ENCODE results near the gene MTFMT. TPM values are rescaled to one million over a fixed set of nuclear protein-coding genes. Genes with fewer than 3 reads are reported as not detected.

Gene MTFMT
- total and polyA plus RNA-seq, 4 donors = 5.0 to 15.0 (median 11.3) TPM

DNA sequence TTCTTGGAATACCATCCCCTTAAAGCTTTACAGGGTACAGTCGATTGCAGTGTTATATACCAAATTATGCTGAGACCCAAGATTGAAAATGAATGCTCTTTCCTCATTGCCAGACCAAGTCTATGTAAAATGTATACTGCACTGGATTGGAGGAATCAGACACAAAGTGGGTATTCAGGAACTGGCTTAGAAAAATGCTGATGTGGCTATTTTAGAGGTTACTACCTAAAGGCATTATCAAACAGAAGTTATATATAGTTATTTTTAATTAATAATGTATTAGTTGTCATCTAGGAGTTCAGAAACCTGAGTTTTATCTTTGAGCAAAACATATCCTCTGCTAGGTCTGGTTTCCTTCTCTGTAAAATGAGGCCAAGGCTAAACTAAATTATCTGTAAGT, 36.1 kb downstream of the MTFMT start:
- WGBS, 2 donors = 38 to 51% methylated on average over 1 of the region's 1 CpG
- H3K27me3 ChIP-seq (ENCODE audit: control insufficient read depth in 3 of 3, insufficient read depth in 3 of 3, low read length in 2 of 3) = no peaks in the 10 kb centered on the region
- peaks cover 0 to 20% (median 3%) of the 10 kb centered on the region in 5 donors for H3K4me1 ChIP-seq (ENCODE audit: control insufficient read depth in 5 of 5, insufficient read depth in 5 of 5, low read length in 5 of 5)
- H3K27ac ChIP-seq (ENCODE audit: low read depth in 1 of 2, low read length in 1 of 2) = no peak overlapping the region
- ATAC-seq (ENCODE audit: insufficient read depth, low FRiP score) (no peak), DNase-seq (no peak)
- no peaks in the 10 kb centered on the region for H3K36me3 ChIP-seq (ENCODE audit: control insufficient read depth in 4 of 4, insufficient read depth in 4 of 4, low read length in 4 of 4)
- no peaks in the 10 kb centered on the region for H3K9me3 ChIP-seq (ENCODE audit: control insufficient read depth in 4 of 4, insufficient read depth in 3 of 4, low read length in 3 of 4)
- no peak overlapping the region for H3K4me3 ChIP-seq
- TF ChIP-seq CTCF (IDR thresholded peaks at IDR 0.05; ENCODE audit: control extremely low read depth, extremely low read depth) = no peak
- no peak overlapping the region for H3K9ac ChIP-seq (ENCODE audit: insufficient read depth in 1 of 2, low read length in 2 of 2)

GRCh38 chr15:64991536-64992135, 37.8 kb downstream of the MTFMT start:
- H3K9ac ChIP-seq (ENCODE audit: insufficient read depth in 1 of 2, low read length in 2 of 2) = no peak overlapping the region
- ATAC-seq (ENCODE audit: insufficient read depth, low FRiP score) (no peak), DNase-seq (peak; percentile 70 to 81 (median 80))
- H3K4me1 ChIP-seq (ENCODE audit: control insufficient read depth in 5 of 5, insufficient read depth in 5 of 5, low read length in 5 of 5) = peaks cover 0 to 21% (median 3%) of the 10 kb centered on the region in 5 donors
- WGBS, 2 donors = 69 to 83% methylated on average over 2 of the region's 2 CpGs
- no peaks in the 10 kb centered on the region for H3K27me3 ChIP-seq (ENCODE audit: control insufficient read depth in 3 of 3, insufficient read depth in 3 of 3, low read length in 2 of 3)
- no peaks in the 10 kb centered on the region for H3K36me3 ChIP-seq (ENCODE audit: control insufficient read depth in 4 of 4, insufficient read depth in 4 of 4, low read length in 4 of 4)
- no peaks in the 10 kb centered on the region for H3K9me3 ChIP-seq (ENCODE audit: control insufficient read depth in 4 of 4, insufficient read depth in 3 of 4, low read length in 3 of 4)
- no peak overlapping the region for H3K4me3 ChIP-seq
- H3K27ac ChIP-seq (ENCODE audit: low read depth in 1 of 2, low read length in 1 of 2) = no peak overlapping the region
- no peak for TF ChIP-seq CTCF (IDR thresholded peaks at IDR 0.05; ENCODE audit: control extremely low read depth, extremely low read depth)

DNA sequence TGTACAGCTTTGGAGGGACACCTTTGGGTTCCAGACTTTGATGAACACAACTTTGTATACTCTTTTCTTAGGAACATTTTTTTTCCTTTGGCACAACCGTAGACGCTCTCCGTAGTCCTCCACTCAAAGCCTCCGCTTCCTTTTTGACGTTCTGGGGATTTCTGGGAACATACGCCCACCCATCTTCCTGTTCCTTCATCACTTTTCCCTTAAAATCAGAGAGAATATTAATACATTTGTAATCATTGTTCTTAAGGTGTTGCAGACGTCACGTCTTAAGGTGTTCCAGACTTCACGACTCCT, 39.3 kb downstream of the MTFMT start:
- Histone ChIP-seq H3K27ac (ENCODE audit: low read depth in 1 of 2, low read length in 1 of 2) (peak overlapping the region; percentile 78 to 86), H3K27me3 (ENCODE audit: control insufficient read depth in 3 of 3, insufficient read depth in 3 of 3, low read length in 2 of 3) (no peaks in the 10 kb centered on the region), H3K36me3 (ENCODE audit: control insufficient read depth in 4 of 4, insufficient read depth in 4 of 4, low read length in 4 of 4) (no peaks in the 10 kb centered on the region), H3K9me3 (ENCODE audit: control insufficient read depth in 4 of 4, insufficient read depth in 3 of 4, low read length in 3 of 4) (no peaks in the 10 kb centered on the region), H3K4me1 (ENCODE audit: control insufficient read depth in 5 of 5, insufficient read depth in 5 of 5, low read length in 5 of 5) (peaks cover 0 to 28% (median 5%) of the 10 kb centered on the region in 5 donors), H3K9ac (ENCODE audit: insufficient read depth in 1 of 2, low read length in 2 of 2) (peak overlapping the region; percentile 64 to 86), H3K4me3 (peak overlapping the region; percentile 91)
- no peak for TF ChIP-seq CTCF (IDR thresholded peaks at IDR 0.05; ENCODE audit: control extremely low read depth, extremely low read depth)
- 6 to 9% methylated on average over 9 of the region's 9 CpGs for WGBS, 2 donors
- no peak for DNase-seq
- ATAC-seq (ENCODE audit: insufficient read depth, low FRiP score) = no peak

Data from lung (tissue), 12 donors.